VCaP (cell line): ENCODE data around the gene UNC80.
A peak's percentile ranks its signal among the peaks of the same experiment; 100 is the strongest.
"Not testable (repeated sequence)": the region's sequence is repeated elsewhere in the genome, so short reads cannot be mapped to it uniquely, and the experiment has no call there.

Source experiments
- H3K27ac ChIP-seq: fragments of 450-650 bp; 2 replicates; pipeline ENCODE4 v1.5.1; 2017
- CTCF ChIP-seq: fragments of 450-650 bp; conservative IDR thresholded peaks from 2 replicates; pipeline ENCODE4 v1.5.1; 2017; ENCODE audit warnings: mild to moderate bottlenecking, moderate library complexity

UNC80 gene

GRCh38 chr2:209773377-209773776 lies 1.7 kb downstream of the UNC80 start:
- H3K27ac ChIP-seq: peak overlapping the region; percentile 98; the same call in 1 of the 2 replicates
- TF ChIP-seq CTCF: no peak

- no peak overlapping the region for H3K27ac ChIP-seq
- no peak for TF ChIP-seq CTCF
Observed at GRCh38 chr2:209787416-209787815, 15.8 kb downstream of the UNC80 start.

- no peak for TF ChIP-seq CTCF
- no peak overlapping the region for H3K27ac ChIP-seq
Observed at GRCh38 chr2:209788925-209789324, 17.3 kb downstream of the UNC80 start.

GRCh38 chr2:209790066-209790728 lies 18.6 kb downstream of the UNC80 start:
- no peak for TF ChIP-seq CTCF
- H3K27ac ChIP-seq: no peak overlapping the region

GRCh38 chr2:209791151-209791550 lies 19.5 kb downstream of the UNC80 start:
- H3K27ac ChIP-seq: no peak overlapping the region
- TF ChIP-seq CTCF: no peak

GRCh38 chr2:209795425-209795824 lies 23.8 kb downstream of the UNC80 start:
- H3K27ac ChIP-seq: not testable (repeated sequence)

- no peak overlapping the region for H3K27ac ChIP-seq
- no peak for TF ChIP-seq CTCF
Observed at GRCh38 chr2:209805351-209805750, 33.7 kb downstream of the UNC80 start.

- TF ChIP-seq CTCF: no peak
- no peak overlapping the region for H3K27ac ChIP-seq
Observed at GRCh38 chr2:209806318-209806717, 34.7 kb downstream of the UNC80 start.
